HUDEP-2 (cell line): ENCODE measurements around the gene FAM219A.
"Not testable (repeated sequence)": the region's sequence is repeated elsewhere in the genome, so short reads cannot be mapped to it uniquely, and the experiment has no call there.

ENCODE experiments used
- DNase-seq, 76 experiments: peaks; one replicate each; lab custom pipeline; 2025; ENCODE audit not compliant: unreplicated experiment in 76 of 76; lab: John Stamatoyannopoulos, UW

FAM219A gene

GRCh38 chr9:34363619-34364351 is 94.6 kb downstream of the FAM219A start:
- no peak for DNase-seq

- no peak for DNase-seq
Measured at GRCh38 chr9:34362614-34363214, 95.7 kb downstream of the FAM219A start.

DNA sequence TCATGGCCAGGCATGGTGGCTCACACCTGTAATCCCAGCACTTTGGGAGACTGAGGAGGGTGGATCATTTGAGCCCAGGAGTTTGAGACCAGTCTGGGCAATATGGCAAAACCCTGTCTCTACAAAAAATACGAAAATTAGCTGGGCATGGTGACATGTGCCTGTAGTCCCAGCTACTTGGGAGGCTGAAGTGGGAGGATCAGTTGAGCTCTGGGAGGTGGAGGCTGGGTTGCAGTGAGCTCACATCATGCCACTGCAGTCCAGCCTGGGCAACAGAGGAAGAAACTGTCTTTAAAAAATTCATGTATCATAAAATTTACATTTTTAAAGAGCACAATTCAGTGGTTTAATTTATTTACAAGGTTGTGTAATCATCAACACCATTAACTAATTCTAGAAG is 105.4 kb downstream of the FAM219A start:
- DNase-seq = not testable (repeated sequence)

GRCh38 chr9:34352122-34352652 is 106.2 kb downstream of the FAM219A start:
- not testable (repeated sequence) for DNase-seq

GRCh38 chr9:34349324-34349723 is 109.0 kb downstream of the FAM219A start:
- DNase-seq = no peak
